Measurements from ENCODE around the gene METTL16.

Gene METTL16

DNA sequence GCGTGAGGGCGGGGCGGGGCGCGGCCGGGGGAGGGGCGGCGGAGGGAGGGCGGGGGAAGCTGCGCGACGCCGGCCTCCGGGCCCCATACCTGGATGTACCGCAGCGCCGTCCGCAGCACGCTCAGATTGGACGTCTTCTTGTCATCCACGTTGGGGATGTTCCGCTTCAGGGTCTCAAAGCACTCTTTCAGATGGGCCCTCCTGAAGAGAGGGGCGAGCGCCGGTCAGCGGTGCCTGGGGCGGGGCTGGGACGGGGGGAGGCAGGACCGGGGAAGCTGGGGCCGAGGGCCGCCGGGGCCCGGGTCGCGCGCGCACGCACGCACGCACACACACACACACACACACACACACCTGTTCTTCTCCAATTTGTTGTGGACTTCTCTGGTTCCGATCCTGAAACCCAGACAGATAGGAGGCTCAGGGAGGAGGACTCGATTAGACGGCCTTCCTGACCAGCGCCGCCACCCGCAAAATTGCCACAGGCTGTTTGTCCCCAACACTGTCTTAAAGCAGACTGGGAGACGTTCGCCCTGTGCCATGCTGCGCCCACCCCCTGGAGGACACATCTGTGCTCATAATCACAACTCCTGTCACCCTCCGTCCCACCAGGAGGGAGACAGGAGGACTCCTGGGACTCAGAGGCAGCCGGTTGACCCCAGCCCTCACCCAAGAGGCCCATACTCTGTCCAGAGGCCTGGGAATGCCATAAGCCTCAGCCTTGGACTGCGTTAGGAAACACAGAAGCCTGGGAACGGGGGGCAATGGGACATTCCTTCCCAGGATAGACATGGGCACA, 117.5 kb downstream of the METTL16 start:
- DNase-seq = no peak

DNA sequence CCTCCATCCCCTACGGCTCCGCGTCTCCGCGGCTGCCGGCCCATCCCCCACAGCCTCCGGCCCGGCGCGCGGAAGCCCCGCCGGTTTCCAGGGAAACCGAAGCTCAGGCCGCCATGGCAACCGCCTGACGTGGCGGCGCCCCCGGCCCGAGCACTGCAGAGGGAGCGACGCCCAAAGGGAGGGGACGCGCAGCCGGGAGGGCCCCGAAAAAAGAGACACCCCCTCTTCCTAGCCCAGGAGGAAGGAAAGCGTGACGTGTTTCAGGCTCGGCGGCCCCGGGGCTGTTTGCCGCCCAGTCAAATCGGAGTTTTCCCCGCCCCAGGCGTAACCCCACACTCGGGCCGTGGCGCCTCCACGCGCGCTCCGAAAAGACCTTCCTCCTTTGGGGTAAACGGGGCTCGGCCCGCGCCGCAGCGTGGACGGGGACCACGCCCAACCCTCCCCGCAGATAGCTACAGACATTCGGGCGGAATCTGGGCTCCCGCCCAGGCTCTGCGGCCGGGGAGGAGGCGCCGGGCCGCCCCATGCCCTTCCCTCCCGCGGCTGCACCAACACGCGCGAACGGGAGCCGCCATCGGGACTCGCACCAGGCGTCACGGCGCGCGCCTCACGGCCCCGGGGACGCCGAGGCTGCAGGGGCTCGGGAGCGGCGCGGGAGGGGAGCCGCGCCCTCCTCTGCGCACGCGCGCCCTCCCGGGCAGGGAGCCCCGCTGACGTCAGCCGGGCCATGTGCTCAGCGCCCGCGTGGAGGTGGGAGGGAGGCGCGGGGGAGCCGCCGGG, 118.3 kb downstream of the METTL16 start:
- peak; percentile 91 for DNase-seq

- DNase-seq = peak; percentile 96
Observed at GRCh38 chr17:2392252-2393173, 119.2 kb downstream of the METTL16 start.

DNA sequence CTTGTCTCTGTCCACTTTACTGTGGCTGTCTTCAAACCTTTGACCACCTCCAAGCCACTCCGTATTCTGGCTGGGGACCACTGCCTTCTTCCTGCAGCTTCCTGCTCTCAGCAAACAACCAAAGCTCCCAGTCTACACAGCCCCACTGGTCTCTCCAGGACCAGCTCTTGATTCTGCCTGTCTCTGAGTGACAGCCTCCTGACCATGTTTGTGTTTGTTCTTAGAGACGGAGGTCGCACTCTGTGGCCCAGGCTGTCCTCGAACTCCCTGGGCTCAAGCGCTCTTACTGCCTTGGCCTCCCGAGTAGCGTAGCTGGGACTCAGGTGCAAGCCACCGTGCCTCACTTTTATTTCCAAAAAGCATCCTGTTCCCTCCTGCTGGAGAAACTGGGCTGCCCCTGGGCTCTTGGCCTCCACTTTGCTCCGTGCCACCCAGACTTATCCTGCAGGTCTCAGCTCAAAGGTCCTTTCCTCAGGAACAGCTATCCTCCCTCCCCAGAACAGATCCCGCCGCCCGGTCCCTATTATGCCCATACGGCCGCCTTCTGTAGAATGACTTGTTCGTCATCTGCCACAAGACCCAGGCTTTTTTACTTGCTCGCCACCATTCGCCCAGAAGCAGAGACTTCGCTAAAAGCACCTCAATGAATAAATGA, 120.0 kb downstream of the METTL16 start:
- DNase-seq = no peak

DNA sequence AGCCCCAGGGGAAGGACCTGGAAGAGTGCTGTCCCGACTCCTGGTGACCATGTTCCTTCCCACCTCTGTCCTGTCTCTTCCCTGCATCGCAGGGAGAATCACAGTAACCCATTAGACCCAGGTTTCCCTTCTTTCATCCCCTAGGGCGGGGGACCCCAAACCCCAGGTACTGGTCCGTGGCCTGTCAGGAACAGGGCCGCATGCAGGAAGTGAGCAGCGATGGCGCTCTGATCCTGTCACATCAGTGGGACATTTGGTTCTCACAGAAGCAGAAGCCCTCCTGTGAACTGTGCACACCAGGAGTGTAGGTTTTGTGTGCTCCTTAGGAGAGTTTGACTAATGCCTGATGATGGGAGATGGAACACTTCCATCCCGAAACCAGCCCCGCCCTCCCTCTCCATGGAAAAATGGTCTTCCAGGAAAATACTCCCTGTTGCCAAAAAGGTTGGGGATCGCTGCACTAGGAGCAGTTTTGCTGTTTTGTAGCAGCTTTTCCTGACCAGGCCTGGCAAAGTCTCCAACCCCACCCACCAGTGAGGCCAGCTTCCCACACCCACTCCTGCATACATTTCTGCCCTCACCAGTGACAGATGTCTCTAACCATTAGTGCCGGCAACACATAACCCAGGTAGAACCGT, 121.4 kb downstream of the METTL16 start:
- DNase-seq = no peak

- no peak for DNase-seq
Observed at GRCh38 chr17:2388683-2389055, 123.0 kb downstream of the METTL16 start.

GRCh38 chr17:2388020-2388682, 123.5 kb downstream of the METTL16 start:
- DNase-seq = no peak

DNA sequence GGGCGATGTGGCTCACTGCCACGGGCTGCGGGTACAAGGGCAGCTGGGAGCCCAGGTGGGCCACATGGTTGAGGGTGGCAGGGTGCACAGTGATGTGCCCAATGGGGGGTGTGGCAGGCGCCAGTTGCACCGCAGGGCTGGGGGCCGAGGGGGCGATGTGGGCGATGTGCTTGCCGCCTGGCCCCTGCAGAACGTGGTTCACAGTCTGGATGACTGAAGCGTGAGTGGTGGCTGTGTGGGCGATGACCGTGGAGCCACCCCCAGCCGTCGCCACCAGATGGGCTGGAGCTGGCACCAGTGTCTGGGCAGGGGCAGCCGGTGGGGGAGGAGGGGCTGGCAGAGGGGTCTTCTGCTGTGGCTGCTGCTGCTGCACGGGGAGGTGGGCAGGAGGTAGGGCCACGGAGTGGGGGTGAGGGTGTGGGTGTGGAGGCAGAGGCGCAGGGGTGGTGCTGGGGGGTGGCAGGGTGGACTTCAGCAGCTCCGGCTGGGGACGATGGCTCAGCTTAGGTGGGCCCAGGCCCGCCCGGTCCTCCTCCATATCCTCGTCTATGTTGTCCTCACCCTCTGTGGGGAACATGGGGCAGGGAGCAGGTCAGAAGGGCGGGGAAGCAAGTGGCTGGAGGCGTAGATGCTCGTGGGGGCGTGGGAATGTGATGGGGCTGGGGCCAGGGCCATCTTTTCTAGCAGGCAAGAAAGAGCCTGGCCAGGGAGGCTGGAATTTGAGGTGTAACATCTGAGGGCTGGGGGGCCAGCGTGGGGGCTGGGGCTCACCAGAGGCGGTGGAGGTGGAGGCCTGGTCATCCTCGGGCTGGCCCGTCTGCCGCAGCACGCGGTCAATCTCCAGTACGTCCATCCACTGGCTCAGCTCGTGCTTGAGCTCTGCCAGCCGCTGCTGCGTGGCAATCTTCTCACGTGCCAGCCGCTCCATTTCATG, 124.3 kb downstream of the METTL16 start:
- no peak for DNase-seq

GRCh38 chr17:2386400-2387085, 125.1 kb downstream of the METTL16 start:
- no peak for DNase-seq

DNA sequence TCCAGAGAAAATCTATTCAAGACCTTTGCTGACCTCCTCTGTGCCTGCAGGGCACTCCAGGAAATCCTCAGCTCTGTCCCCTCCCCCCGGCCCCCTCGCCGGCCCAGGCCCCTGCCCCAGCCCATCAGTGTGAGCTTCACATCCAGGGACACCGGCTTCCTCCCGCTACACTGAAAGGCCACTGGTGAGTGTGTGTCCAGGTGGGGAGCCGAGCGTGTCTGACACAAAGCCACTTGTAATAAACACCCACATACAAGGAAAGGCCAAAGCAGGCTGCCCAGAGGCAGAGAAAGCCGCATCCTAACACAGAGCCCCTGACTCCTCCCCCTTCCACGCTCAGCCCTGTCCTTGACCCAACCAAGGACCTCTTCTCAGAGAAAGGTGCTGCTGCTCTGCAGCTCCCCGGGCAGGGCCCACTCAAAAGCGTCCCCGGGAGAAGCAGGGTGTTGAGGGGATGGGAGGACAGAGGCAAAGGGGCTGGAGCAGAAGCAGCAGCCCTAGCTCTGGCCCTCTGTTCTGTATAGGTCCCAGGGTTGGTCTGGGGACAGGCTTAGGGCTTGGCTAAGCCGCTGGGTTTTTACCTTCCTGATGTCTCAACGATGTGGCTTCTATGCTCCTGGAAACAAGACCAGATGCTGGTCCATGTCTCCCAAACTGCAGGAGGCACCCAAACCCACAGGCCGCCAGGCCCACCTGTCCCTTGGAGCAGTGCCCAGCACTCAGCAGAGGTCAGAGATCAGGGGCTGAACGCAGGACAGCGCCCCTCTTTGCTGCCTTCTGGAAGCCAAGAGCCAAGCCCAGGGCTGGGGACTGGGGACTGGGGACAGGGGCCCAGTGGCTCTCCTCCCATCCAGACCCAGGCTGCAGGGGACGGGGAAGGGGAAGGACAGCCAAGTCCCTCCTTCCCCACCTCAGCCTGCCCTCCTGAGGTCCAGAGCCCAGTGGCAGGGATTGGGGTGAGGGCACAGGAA, 126.2 kb downstream of the METTL16 start:
- DNase-seq = no peak

- no peak for DNase-seq
Observed at GRCh38 chr17:2384439-2385127, 127.1 kb downstream of the METTL16 start.

- DNase-seq = no peak
Observed at GRCh38 chr17:2383628-2384167, 128.0 kb downstream of the METTL16 start.

- no peak for DNase-seq
Observed at GRCh38 chr17:2380950-2381649, 130.6 kb downstream of the METTL16 start.

DNA sequence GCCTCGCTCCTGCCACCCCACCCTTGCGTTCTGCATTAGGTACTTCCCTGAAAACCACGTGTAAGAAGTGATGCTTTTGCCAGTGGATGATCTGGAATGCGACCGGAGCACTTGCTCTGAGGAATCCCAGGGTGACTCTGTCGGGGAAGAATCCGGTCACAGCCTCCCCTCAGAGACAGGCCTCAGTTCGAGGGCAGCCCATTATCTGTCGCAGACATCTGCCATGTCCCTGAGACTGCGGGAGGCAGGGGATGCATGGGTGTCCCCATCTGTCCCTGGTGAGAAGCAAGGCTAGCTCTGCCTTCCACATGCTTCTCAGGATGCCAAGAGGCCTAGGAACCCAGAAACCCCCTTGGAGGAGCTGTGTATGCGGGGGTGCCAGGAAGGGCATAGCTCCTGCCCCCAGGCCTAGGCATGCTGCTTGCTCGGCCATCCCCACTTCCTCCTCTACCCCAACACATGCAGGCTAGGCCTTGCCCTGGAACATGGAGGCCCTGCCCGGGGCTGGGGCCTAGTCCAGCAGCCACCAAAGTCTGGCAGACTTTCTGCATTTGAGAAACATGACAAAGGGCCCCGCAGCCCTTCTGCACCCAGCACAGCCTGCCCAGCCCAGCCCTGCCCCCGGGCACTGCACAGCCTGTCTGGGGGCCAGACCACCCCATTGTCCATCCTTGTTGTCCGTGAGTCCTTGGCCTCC, 131.3 kb downstream of the METTL16 start:
- DNase-seq = no peak

GRCh38 chr17:2379489-2380225, 132.0 kb downstream of the METTL16 start:
- no peak for DNase-seq

- no peak for DNase-seq
Observed at GRCh38 chr17:2378905-2379304, 132.8 kb downstream of the METTL16 start.
